ENCODE data around the gene HAND1.

HAND1 gene

DNA sequence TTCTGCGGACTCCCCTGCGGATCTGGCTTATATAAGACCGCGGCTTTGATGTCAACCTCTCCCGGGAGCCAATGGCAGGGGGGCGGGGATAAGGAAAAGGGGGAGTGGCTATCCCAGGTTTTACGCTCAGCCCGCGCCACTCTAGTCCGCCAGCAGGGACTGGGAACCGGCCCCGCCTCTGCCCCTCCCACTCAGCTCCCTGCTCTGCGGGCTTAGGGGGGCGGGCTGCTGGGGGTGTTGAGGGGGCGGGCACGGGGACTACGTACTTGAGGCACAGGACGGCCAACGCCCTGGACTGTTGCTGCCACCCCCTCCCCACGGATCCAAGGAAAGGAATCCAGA, at the start of gene HAND1:
Gene HAND1, minus strand, starts transcription at position 4 of the 342 bp plus-strand sequence. CDS start 219 bp downstream, outside the sequence.
- TF ChIP-seq, protein P1, sequence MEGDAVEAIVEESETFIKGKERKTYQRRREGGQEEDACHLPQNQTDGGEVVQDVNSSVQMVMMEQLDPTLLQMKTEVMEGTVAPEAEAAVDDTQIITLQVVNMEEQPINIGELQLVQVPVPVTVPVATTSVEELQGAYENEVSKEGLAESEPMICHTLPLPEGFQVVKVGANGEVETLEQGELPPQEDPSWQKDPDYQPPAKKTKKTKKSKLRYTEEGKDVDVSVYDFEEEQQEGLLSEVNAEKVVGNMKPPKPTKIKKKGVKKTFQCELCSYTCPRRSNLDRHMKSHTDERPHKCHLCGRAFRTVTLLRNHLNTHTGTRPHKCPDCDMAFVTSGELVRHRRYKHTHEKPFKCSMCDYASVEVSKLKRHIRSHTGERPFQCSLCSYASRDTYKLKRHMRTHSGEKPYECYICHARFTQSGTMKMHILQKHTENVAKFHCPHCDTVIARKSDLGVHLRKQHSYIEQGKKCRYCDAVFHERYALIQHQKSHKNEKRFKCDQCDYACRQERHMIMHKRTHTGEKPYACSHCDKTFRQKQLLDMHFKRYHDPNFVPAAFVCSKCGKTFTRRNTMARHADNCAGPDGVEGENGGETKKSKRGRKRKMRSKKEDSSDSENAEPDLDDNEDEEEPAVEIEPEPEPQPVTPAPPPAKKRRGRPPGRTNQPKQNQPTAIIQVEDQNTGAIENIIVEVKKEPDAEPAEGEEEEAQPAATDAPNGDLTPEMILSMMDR (IDR thresholded peaks at IDR 0.05), result no peak
- Histone ChIP-seq H3K27ac (no peak within 1 kb of the TSS), H3K4me3 (peak within 1 kb of the TSS; percentile 65)
- DNase-seq (ENCODE audit: low spot score), result no peak

DNA sequence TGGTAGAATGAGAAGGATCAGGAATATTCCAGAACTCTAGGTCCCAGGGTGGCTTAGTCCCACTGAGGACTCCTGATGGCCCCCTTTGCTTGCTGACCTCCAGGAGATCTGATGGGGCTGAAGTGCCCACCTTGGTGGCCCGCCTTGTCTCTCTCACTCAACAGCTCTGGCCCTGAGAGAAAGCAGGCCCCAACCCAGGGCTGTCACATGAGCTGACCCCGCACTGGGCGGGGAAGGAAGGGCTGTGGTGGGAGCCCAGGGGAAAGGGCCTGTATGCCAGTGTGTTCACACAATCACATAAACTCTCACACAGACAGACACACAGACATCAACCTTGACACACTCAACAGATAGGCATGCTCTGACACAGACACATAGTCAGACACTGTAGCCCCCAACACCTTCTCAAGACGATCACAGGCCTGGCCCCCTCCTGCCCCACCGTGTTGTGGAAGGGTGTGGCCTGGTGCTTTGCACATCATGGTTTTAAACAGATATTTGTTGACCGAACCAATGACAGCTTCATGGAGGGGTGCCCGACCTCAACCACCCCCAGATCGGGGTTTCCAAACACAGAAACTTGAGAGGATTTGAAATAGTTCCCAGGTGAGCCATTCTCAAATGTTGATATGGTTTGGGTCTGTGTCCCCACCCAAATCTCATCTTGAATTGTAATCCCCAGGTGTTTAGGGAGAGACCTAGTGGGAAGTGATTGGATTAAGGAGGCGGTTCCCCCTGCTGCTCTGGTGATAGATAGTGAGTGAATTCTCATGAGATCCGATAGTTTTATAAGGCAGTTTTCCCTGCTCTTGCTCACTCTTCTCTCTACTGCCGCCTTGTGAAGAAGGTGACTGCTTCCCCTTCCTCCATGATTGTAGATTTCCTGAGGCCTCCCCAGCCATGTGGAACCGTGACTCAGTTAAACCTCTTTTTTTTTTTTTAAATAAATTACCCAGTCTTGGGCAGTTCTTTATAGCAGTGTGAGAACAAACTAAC, 48.5 kb upstream of the HAND1 start:
- Histone ChIP-seq H3K27ac (no peak overlapping the region), H3K4me3 (no peak overlapping the region)
- DNase-seq (ENCODE audit: low spot score), result no peak
- TF ChIP-seq, protein P1 (IDR thresholded peaks at IDR 0.05), result no peak

DNA sequence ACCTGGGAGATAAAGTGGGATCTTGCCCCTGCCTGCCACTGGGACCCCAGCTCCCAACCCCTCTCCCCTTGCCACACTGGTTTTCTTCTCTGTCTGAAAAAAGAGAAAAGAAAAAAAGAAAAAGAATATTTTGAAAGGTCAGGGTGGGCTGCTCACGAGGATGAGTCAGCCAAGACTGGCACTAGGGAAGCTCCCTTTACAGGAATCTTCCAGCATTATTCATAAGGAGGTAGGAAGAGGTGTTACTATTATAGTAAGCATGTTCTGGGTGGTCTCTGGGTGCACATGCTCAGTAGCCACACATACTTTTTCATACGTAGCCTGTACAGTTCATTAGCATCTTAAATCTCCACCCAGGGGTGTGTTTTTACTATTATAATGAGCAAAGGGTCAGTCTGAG, 46.8 kb upstream of the HAND1 start:
- no peak for DNase-seq (ENCODE audit: low spot score)
- no peak overlapping the region for H3K27ac ChIP-seq
- H3K4me3 ChIP-seq, result no peak overlapping the region
- TF ChIP-seq, protein P1 (IDR thresholded peaks at IDR 0.05), result no peak

DNA sequence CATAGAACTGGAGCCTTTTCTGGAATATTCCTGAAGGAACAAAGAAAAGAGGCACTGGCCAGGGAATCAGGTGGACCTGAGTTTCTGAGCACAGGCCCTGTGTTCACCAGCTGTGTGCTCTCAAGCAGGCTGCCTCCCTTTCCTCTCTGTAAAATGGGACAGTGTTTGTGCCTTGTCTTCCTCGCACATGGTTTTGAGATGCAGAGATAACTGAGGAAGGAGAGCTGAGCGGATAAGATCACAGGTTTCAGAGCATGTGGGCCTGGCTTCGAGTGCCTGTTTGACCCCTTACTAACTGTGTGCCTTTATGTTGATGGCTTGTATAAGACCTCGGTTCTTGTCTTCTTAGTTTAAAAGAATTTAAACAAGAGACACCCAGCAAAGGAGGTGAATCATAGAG, 46.2 kb upstream of the HAND1 start:
- DNase-seq (ENCODE audit: low spot score), result no peak
- Histone ChIP-seq H3K27ac (no peak overlapping the region), H3K4me3 (no peak overlapping the region)

DNA sequence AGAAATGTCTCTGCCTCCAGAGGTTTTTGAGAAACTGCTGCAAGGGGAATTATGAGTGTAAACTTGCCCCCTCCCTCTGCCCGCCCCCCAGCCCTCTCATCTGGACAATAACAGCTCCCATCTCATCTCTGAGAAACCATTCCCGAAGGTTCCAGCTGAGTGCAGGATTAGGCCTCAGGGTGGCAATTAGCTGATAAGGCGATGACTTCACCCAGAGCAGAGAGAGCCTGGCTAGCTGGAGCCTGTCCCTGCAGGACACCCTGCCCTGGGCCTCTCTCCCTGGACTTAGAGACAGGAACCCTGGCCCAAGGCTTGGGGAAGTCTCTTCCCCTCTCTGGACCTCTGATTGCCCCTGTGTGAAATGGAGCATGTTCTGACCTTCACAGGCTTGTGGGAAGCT, 45.7 kb upstream of the HAND1 start:
- no peak for DNase-seq (ENCODE audit: low spot score)
- Histone ChIP-seq H3K4me3 (no peak overlapping the region), H3K27ac (no peak overlapping the region)
- TF ChIP-seq, protein P1 (IDR thresholded peaks at IDR 0.05), result no peak

More for the DNA sequence above, 46.2 kb upstream of the HAND1 start:
- TF ChIP-seq, protein P1 (IDR thresholded peaks at IDR 0.05), result no peak

DNA sequence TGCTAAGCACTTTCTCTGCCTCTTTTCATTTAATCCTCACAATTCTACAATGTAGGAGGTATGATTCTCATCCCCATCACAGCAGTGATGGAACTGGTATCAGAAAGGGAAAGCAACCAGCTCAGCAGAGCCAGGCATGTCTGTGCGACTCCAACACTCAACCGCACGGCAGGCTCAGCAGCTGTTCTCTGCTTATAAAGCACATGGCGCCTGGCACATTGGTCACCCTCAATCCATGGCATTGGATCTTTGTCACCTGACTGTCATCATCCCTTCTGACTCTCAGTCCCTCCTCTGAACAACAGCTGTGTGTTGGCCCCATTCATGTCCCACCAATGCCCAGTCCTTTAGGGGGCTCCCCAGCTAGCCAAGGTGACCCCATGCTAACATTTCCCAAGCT, 45.1 kb upstream of the HAND1 start:
- no peak overlapping the region for H3K27ac ChIP-seq
- no peak overlapping the region for H3K4me3 ChIP-seq
- DNase-seq (ENCODE audit: low spot score), result no peak
- TF ChIP-seq, protein P1 (IDR thresholded peaks at IDR 0.05), result no peak

DNA sequence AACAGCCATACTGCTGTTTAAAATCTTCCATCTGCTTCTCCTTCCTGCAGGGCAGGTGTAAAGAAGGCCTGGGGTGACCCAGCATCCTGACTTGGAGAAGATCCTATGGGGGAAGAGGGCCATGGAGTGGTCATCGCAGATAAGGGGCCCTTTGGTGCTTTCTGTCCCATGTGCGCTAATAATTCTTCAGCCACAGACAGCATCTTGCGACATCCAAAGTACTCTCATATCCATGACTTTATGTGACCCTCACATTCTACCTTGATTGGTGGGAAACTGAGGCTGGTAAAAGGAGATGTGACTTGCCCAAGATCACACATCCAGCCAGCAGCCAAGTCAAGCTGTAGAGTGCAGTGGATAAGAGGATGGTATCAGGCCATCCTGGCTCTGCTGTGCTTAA, 44.3 kb upstream of the HAND1 start:
- Histone ChIP-seq H3K4me3 (no peak overlapping the region), H3K27ac (no peak overlapping the region)
- TF ChIP-seq, protein P1 (IDR thresholded peaks at IDR 0.05), result no peak
- no peak for DNase-seq (ENCODE audit: low spot score)

Data from coronary artery (tissue), 2 donors.